ENCODE results near the gene UCKL1.

DNA sequence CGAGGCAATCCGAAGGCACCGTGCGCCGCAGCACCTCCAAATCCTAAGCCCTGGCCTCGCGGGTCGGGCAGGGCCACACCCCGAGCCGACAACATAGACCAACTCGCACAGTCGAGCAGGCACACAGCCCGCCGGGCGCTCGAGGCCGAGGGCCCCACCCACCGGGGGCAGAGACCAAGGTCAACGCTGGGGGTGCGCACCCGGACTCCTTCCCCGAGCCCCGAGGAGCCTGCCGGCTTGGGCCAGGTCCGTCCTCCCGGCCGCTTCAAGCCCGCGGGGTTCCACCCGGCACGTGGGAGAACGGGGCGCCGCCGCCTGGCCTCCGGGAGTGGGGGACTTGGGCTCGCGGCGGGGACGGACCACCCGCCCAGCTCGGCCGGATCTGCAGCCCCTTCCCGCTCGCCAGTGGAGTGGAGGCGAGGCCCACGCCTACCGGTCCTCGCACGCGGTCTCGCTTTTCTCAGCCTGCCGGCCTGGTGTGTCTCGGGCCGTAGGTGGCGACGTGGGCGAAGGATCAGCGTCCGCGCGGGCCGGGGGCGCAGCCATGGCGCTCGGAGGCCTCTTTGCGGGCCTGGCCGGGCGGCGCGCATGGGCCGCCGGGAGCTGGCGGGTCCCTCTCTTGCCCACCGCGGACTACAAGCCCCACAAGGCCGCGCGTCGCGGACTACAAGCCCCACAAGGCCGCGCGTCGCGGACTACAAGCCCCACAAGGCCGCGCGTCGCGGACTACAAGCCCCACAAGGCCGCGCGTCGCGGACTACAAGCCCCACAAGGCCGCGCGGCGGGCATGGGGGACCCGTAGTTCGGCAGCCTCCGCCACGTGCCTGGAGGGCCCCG lies at the start of gene UCKL1:
- TF ChIP-seq, protein P1, sequence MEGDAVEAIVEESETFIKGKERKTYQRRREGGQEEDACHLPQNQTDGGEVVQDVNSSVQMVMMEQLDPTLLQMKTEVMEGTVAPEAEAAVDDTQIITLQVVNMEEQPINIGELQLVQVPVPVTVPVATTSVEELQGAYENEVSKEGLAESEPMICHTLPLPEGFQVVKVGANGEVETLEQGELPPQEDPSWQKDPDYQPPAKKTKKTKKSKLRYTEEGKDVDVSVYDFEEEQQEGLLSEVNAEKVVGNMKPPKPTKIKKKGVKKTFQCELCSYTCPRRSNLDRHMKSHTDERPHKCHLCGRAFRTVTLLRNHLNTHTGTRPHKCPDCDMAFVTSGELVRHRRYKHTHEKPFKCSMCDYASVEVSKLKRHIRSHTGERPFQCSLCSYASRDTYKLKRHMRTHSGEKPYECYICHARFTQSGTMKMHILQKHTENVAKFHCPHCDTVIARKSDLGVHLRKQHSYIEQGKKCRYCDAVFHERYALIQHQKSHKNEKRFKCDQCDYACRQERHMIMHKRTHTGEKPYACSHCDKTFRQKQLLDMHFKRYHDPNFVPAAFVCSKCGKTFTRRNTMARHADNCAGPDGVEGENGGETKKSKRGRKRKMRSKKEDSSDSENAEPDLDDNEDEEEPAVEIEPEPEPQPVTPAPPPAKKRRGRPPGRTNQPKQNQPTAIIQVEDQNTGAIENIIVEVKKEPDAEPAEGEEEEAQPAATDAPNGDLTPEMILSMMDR (IDR thresholded peaks at IDR 0.05; ENCODE audit: low read depth, low read length, poor library complexity, severe bottlenecking): no peak
- TF ChIP-seq EZH2phosphoT487 (IDR thresholded peaks at IDR 0.05; ENCODE audit: borderline replicate concordance, low read length): no peak

Measured in DOHH2 (cell line).